ENCODE measurements around the gene FARS2.

The FARS2 gene

GRCh38 chr6:5302220-5302946, 41.1 kb downstream of the FARS2 start:
- H3K27me3 ChIP-seq (ENCODE audit: control insufficient read depth, insufficient read depth, low read length) = no peaks in the 10 kb centered on the region
- no peak overlapping the region for H3K27ac ChIP-seq (ENCODE audit: low read depth, low read length)
- H3K9ac ChIP-seq (ENCODE audit: low read depth, low read length) = no peak overlapping the region
- peaks cover 9% of the 10 kb centered on the region for H3K4me1 ChIP-seq (ENCODE audit: control insufficient read depth, insufficient read depth, low read length)
- no peaks in the 10 kb centered on the region for H3K36me3 ChIP-seq (ENCODE audit: control insufficient read depth, insufficient read depth, low read length)
- H3K4me3 ChIP-seq (ENCODE audit: low read depth, low read length) = no peak overlapping the region
- H3K9me3 ChIP-seq (ENCODE audit: control insufficient read depth, insufficient read depth, low read length) = no peaks in the 10 kb centered on the region

GRCh38 chr6:5302995-5303622, 41.8 kb downstream of the FARS2 start:
- H3K4me3 ChIP-seq (ENCODE audit: low read depth, low read length) = no peak overlapping the region
- H3K9ac ChIP-seq (ENCODE audit: low read depth, low read length) = no peak overlapping the region

GRCh38 chr6:5303682-5304081, 42.4 kb downstream of the FARS2 start:
- no peaks in the 10 kb centered on the region for H3K27me3 ChIP-seq (ENCODE audit: control insufficient read depth, insufficient read depth, low read length)
- no peaks in the 10 kb centered on the region for H3K36me3 ChIP-seq (ENCODE audit: control insufficient read depth, insufficient read depth, low read length)
- no peak overlapping the region for H3K4me3 ChIP-seq (ENCODE audit: low read depth, low read length)
- no peaks in the 10 kb centered on the region for H3K9me3 ChIP-seq (ENCODE audit: control insufficient read depth, insufficient read depth, low read length)
- peaks cover 6% of the 10 kb centered on the region for H3K4me1 ChIP-seq (ENCODE audit: control insufficient read depth, insufficient read depth, low read length)
- no peak overlapping the region for H3K27ac ChIP-seq (ENCODE audit: low read depth, low read length)
- H3K9ac ChIP-seq (ENCODE audit: low read depth, low read length) = no peak overlapping the region

More at GRCh38 chr6:5302995-5303622, 41.8 kb downstream of the FARS2 start:
- Histone ChIP-seq H3K27ac (ENCODE audit: low read depth, low read length) (no peak overlapping the region), H3K36me3 (ENCODE audit: control insufficient read depth, insufficient read depth, low read length) (no peaks in the 10 kb centered on the region), H3K9me3 (ENCODE audit: control insufficient read depth, insufficient read depth, low read length) (no peaks in the 10 kb centered on the region), H3K4me1 (ENCODE audit: control insufficient read depth, insufficient read depth, low read length) (peaks cover 6% of the 10 kb centered on the region), H3K27me3 (ENCODE audit: control insufficient read depth, insufficient read depth, low read length) (no peaks in the 10 kb centered on the region)

GRCh38 chr6:5305968-5306626, 44.8 kb downstream of the FARS2 start:
- no peaks in the 10 kb centered on the region for H3K27me3 ChIP-seq (ENCODE audit: control insufficient read depth, insufficient read depth, low read length)
- no peak overlapping the region for H3K27ac ChIP-seq (ENCODE audit: low read depth, low read length)
- H3K4me3 ChIP-seq (ENCODE audit: low read depth, low read length) = no peak overlapping the region
- H3K9ac ChIP-seq (ENCODE audit: low read depth, low read length) = no peak overlapping the region
- H3K9me3 ChIP-seq (ENCODE audit: control insufficient read depth, insufficient read depth, low read length) = no peaks in the 10 kb centered on the region
- no peaks in the 10 kb centered on the region for H3K36me3 ChIP-seq (ENCODE audit: control insufficient read depth, insufficient read depth, low read length)
- peaks cover 6% of the 10 kb centered on the region for H3K4me1 ChIP-seq (ENCODE audit: control insufficient read depth, insufficient read depth, low read length)

GRCh38 chr6:5307058-5307457, 45.7 kb downstream of the FARS2 start:
- no peaks in the 10 kb centered on the region for H3K9me3 ChIP-seq (ENCODE audit: control insufficient read depth, insufficient read depth, low read length)
- no peaks in the 10 kb centered on the region for H3K27me3 ChIP-seq (ENCODE audit: control insufficient read depth, insufficient read depth, low read length)
- no peak overlapping the region for H3K9ac ChIP-seq (ENCODE audit: low read depth, low read length)
- H3K4me3 ChIP-seq (ENCODE audit: low read depth, low read length) = no peak overlapping the region
- no peaks in the 10 kb centered on the region for H3K36me3 ChIP-seq (ENCODE audit: control insufficient read depth, insufficient read depth, low read length)
- no peak overlapping the region for H3K27ac ChIP-seq (ENCODE audit: low read depth, low read length)
- H3K4me1 ChIP-seq (ENCODE audit: control insufficient read depth, insufficient read depth, low read length) = peaks cover 6% of the 10 kb centered on the region

GRCh38 chr6:5308066-5308465, 46.8 kb downstream of the FARS2 start:
- Histone ChIP-seq H3K4me1 (ENCODE audit: control insufficient read depth, insufficient read depth, low read length) (peaks cover 11% of the 10 kb centered on the region), H3K4me3 (ENCODE audit: low read depth, low read length) (no peak overlapping the region), H3K36me3 (ENCODE audit: control insufficient read depth, insufficient read depth, low read length) (no peaks in the 10 kb centered on the region), H3K27ac (ENCODE audit: low read depth, low read length) (no peak overlapping the region), H3K9me3 (ENCODE audit: control insufficient read depth, insufficient read depth, low read length) (no peaks in the 10 kb centered on the region), H3K9ac (ENCODE audit: low read depth, low read length) (0 out of 2 replicates have a peak overlapping the region, but pooled peaks have one; percentile 25), H3K27me3 (ENCODE audit: control insufficient read depth, insufficient read depth, low read length) (no peaks in the 10 kb centered on the region)

- Histone ChIP-seq H3K4me1 (ENCODE audit: control insufficient read depth, insufficient read depth, low read length) (peaks cover 27% of the 10 kb centered on the region), H3K9me3 (ENCODE audit: control insufficient read depth, insufficient read depth, low read length) (no peaks in the 10 kb centered on the region), H3K27ac (ENCODE audit: low read depth, low read length) (no peak overlapping the region), H3K9ac (ENCODE audit: low read depth, low read length) (no peak overlapping the region), H3K27me3 (ENCODE audit: control insufficient read depth, insufficient read depth, low read length) (no peaks in the 10 kb centered on the region), H3K4me3 (ENCODE audit: low read depth, low read length) (no peak overlapping the region), H3K36me3 (ENCODE audit: control insufficient read depth, insufficient read depth, low read length) (no peaks in the 10 kb centered on the region)
Observed at GRCh38 chr6:5314191-5314865, 53.0 kb downstream of the FARS2 start.

- no peak overlapping the region for H3K4me3 ChIP-seq (ENCODE audit: low read depth, low read length)
- no peak overlapping the region for H3K27ac ChIP-seq (ENCODE audit: low read depth, low read length)
- H3K36me3 ChIP-seq (ENCODE audit: control insufficient read depth, insufficient read depth, low read length) = no peaks in the 10 kb centered on the region
- no peaks in the 10 kb centered on the region for H3K9me3 ChIP-seq (ENCODE audit: control insufficient read depth, insufficient read depth, low read length)
- peaks cover 27% of the 10 kb centered on the region for H3K4me1 ChIP-seq (ENCODE audit: control insufficient read depth, insufficient read depth, low read length)
- no peak overlapping the region for H3K9ac ChIP-seq (ENCODE audit: low read depth, low read length)
- no peaks in the 10 kb centered on the region for H3K27me3 ChIP-seq (ENCODE audit: control insufficient read depth, insufficient read depth, low read length)
Observed at GRCh38 chr6:5315881-5316280, 54.6 kb downstream of the FARS2 start.

- no peak overlapping the region for H3K27ac ChIP-seq (ENCODE audit: low read depth, low read length)
- H3K4me3 ChIP-seq (ENCODE audit: low read depth, low read length) = no peak overlapping the region
- no peaks in the 10 kb centered on the region for H3K36me3 ChIP-seq (ENCODE audit: control insufficient read depth, insufficient read depth, low read length)
- no peaks in the 10 kb centered on the region for H3K27me3 ChIP-seq (ENCODE audit: control insufficient read depth, insufficient read depth, low read length)
- no peaks in the 10 kb centered on the region for H3K9me3 ChIP-seq (ENCODE audit: control insufficient read depth, insufficient read depth, low read length)
- peaks cover 27% of the 10 kb centered on the region for H3K4me1 ChIP-seq (ENCODE audit: control insufficient read depth, insufficient read depth, low read length)
- no peak overlapping the region for H3K9ac ChIP-seq (ENCODE audit: low read depth, low read length)
Observed at GRCh38 chr6:5316951-5317350, 55.6 kb downstream of the FARS2 start.

- Histone ChIP-seq H3K4me3 (ENCODE audit: low read depth, low read length) (no peak overlapping the region), H3K36me3 (ENCODE audit: control insufficient read depth, insufficient read depth, low read length) (no peaks in the 10 kb centered on the region), H3K9me3 (ENCODE audit: control insufficient read depth, insufficient read depth, low read length) (peaks cover 11% of the 10 kb centered on the region), H3K27me3 (ENCODE audit: control insufficient read depth, insufficient read depth, low read length) (no peaks in the 10 kb centered on the region), H3K27ac (ENCODE audit: low read depth, low read length) (no peak overlapping the region), H3K9ac (ENCODE audit: low read depth, low read length) (no peak overlapping the region), H3K4me1 (ENCODE audit: control insufficient read depth, insufficient read depth, low read length) (peaks cover 15% of the 10 kb centered on the region)
Observed at GRCh38 chr6:5318617-5319272, 57.4 kb downstream of the FARS2 start.
